Measurements from ENCODE around the gene REEP6. TPM values are rescaled to one million over a fixed set of nuclear protein-coding genes. Genes with fewer than 3 reads are reported as not detected.
"Not testable (repeated sequence)": the region's sequence is repeated elsewhere in the genome, so short reads cannot be mapped to it uniquely, and the experiment has no call there.

The REEP6 gene
- polyA plus RNA-seq, 1 of the 3 experiments (the other 2 are of a cell fraction): 9.1 TPM

DNA sequence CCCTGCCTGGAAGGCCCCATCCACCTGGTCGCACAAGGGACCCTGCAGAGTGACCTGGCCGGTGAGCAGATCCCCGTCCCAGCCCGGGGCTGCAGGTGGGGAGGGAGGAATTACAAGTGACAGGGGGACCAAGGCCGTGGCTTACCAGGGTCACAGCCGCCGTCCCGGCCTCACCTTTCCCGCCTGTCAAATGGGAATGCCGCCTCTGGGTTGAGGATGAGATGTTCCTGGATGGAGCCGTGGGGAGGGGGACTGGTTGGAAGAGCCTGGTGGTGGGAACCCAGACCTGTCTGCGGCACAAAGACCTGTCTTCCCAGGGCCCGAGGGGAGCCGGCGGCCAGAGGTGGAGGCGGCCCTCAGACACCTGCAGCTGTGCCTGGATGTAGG, 38.4 kb downstream of the REEP6 start:
- H3K27ac ChIP-seq (ENCODE audit: low read depth in 2 of 2, low read length in 1 of 2): no peak overlapping the region
- no peaks in the 10 kb centered on the region for H3K36me3 ChIP-seq (replicated peaks in 1 of 2; ENCODE audit: control insufficient read depth in 1 of 2, insufficient read depth in 2 of 2, low read length in 1 of 2)
- DNase-seq: no peak
- no peaks in the 10 kb centered on the region for H3K4me1 ChIP-seq (ENCODE audit: control insufficient read depth in 1 of 2, insufficient read depth in 2 of 2, low read depth in 1 of 2, low read length in 1 of 2)
- ChIA-PET POLR2A (no interaction called here), CTCF (interaction anchor here (1.2 kb wide), 1 partner anchor 16 kb away, joined by 6 read pairs; no protein-coding TSS in a partner anchor)
- H4K20me1 ChIP-seq (ENCODE audit: insufficient read depth): no peaks in the 10 kb centered on the region
- no peak overlapping the region for H2AFZ ChIP-seq (ENCODE audit: low read depth)
- H3K4me3 ChIP-seq (ENCODE audit: low read depth in 2 of 2, low read length in 1 of 2): no peak overlapping the region
- TF ChIP-seq REST (IDR thresholded peaks at IDR 0.05; ENCODE audit: low read depth, low read length) (no peak), GATA2 (CRISPR knock-in tag; IDR thresholded peaks at IDR 0.05) (no peak), SMC3 (IDR thresholded peaks at IDR 0.05; ENCODE audit: low read depth, low read length) (no peak), YY1 (IDR thresholded peaks at IDR 0.05; ENCODE audit: low read depth) (no peak), EZH2phosphoT487 (IDR thresholded peaks at IDR 0.05; ENCODE audit: borderline replicate concordance, low read depth) (no peak), FOSL2 (IDR thresholded peaks at IDR 0.05; ENCODE audit: borderline replicate concordance, low read depth) (no peak)
- H3K4me2 ChIP-seq: no peak overlapping the region
- no peaks in the 10 kb centered on the region for H3K9me2 ChIP-seq
- H3K79me2 ChIP-seq (ENCODE audit: insufficient read depth): no peaks in the 10 kb centered on the region
- H3K9ac ChIP-seq: no peak overlapping the region
- H3F3A ChIP-seq (replicated peaks; ENCODE audit: insufficient read depth): no peaks in the 10 kb centered on the region
- no peaks in the 10 kb centered on the region for H3K9me3 ChIP-seq
- 9% methylated on average over 11 of the region's 16 CpGs for WGBS (ENCODE audit: low lambda C conversion rate)
- H3K27me3 ChIP-seq (ENCODE audit: insufficient read depth): peaks cover 60% of the 10 kb centered on the region

DNA sequence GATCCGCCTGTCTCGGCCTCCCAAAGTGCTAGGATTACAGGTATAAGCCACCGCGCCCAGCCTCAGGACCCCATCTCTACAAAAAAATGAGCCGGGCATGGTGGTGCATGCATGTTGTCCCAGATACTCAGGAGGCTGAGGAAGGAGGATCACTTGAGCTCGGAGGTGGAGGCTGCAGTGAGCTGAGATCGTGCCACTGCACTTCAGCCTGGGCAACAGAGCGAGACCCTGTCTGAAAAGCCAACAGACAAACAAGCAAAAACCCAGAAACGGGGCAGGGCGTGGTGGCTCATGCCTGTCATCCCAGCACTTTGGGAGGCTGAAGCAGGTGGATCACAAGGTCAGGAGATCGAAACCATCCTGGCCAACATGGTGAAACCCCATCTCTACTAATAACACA, 39.9 kb downstream of the REEP6 start:
- CTCF ChIA-PET: interaction anchor here (1.4 to 7.1 kb wide), 2 partner anchors 15 to 28 kb away, joined by 3 to 41 read pairs; no protein-coding TSS in a partner anchor
- H4K20me1 ChIP-seq (ENCODE audit: insufficient read depth); H2AFZ ChIP-seq (ENCODE audit: low read depth); H3F3A ChIP-seq (replicated peaks; ENCODE audit: insufficient read depth); H3K36me3 ChIP-seq (replicated peaks in 1 of 2; ENCODE audit: control insufficient read depth in 1 of 2, insufficient read depth in 2 of 2, low read length in 1 of 2); H3K4me2 ChIP-seq; H3K27ac ChIP-seq (ENCODE audit: low read depth in 2 of 2, low read length in 1 of 2); H3K4me3 ChIP-seq (ENCODE audit: low read depth in 2 of 2, low read length in 1 of 2); H3K79me2 ChIP-seq (ENCODE audit: insufficient read depth); H3K9me2 ChIP-seq; H3K4me1 ChIP-seq (ENCODE audit: control insufficient read depth in 1 of 2, insufficient read depth in 2 of 2, low read depth in 1 of 2, low read length in 1 of 2); H3K9me3 ChIP-seq; DNase-seq; POLR2A ChIA-PET; H3K9ac ChIP-seq: not testable (repeated sequence)
- 64% methylated on average over 10 of the region's 11 CpGs for WGBS (ENCODE audit: low lambda C conversion rate)
- H3K27me3 ChIP-seq (ENCODE audit: insufficient read depth): peaks cover 46% of the 10 kb centered on the region

GRCh38 chr19:1531587-1531986, 40.6 kb downstream of the REEP6 start:
- Histone ChIP-seq H3K4me2 (no peak overlapping the region), H3K4me1 (ENCODE audit: control insufficient read depth in 1 of 2, insufficient read depth in 2 of 2, low read depth in 1 of 2, low read length in 1 of 2) (no peaks in the 10 kb centered on the region), H3K27ac (ENCODE audit: low read depth in 2 of 2, low read length in 1 of 2) (no peak overlapping the region), H3K9ac (no peak overlapping the region), H3K36me3 (replicated peaks in 1 of 2; ENCODE audit: control insufficient read depth in 1 of 2, insufficient read depth in 2 of 2, low read length in 1 of 2) (no peaks in the 10 kb centered on the region), H3K9me3 (no peaks in the 10 kb centered on the region), H3K79me2 (ENCODE audit: insufficient read depth) (no peaks in the 10 kb centered on the region), H4K20me1 (ENCODE audit: insufficient read depth) (no peaks in the 10 kb centered on the region), H3F3A (replicated peaks; ENCODE audit: insufficient read depth) (no peaks in the 10 kb centered on the region), H3K9me2 (no peaks in the 10 kb centered on the region), H3K4me3 (ENCODE audit: low read depth in 2 of 2, low read length in 1 of 2) (no peak overlapping the region), H2AFZ (ENCODE audit: low read depth) (no peak overlapping the region), H3K27me3 (ENCODE audit: insufficient read depth) (peaks cover 38% of the 10 kb centered on the region)
- ChIA-PET POLR2A (no interaction called here), CTCF (interaction anchor here (1.4 to 7.1 kb wide), 2 partner anchors 15 to 28 kb away, joined by 3 to 41 read pairs; no protein-coding TSS in a partner anchor)
- WGBS (ENCODE audit: low lambda C conversion rate): 67% methylated on average over 10 of the region's 11 CpGs
- no peak for DNase-seq
- TF ChIP-seq RXRA (IDR thresholded peaks at IDR 0.05; ENCODE audit: borderline replicate concordance, low read depth) (no peak), SMC3 (IDR thresholded peaks at IDR 0.05; ENCODE audit: low read depth, low read length) (no peak), GATA2 (CRISPR knock-in tag; IDR thresholded peaks at IDR 0.05) (no peak), TCF12 (IDR thresholded peaks at IDR 0.05) (no peak), FOSL2 (IDR thresholded peaks at IDR 0.05; ENCODE audit: borderline replicate concordance, low read depth) (no peak), RFX5 (IDR thresholded peaks at IDR 0.05; ENCODE audit: low read length) (no peak), EZH2phosphoT487 (IDR thresholded peaks at IDR 0.05; ENCODE audit: borderline replicate concordance, low read depth) (no peak), ZBTB33 (IDR thresholded peaks at IDR 0.05; ENCODE audit: borderline replicate concordance, low read depth) (no peak), MXI1 (IDR thresholded peaks at IDR 0.05; ENCODE audit: low read depth, low read length) (no peak), RAD21 (IDR thresholded peaks at IDR 0.05; ENCODE audit: low read length) (no peak), MEF2A (IDR thresholded peaks at IDR 0.05; ENCODE audit: borderline replicate concordance, low read depth) (no peak), FOXM1 (IDR thresholded peaks at IDR 0.05; ENCODE audit: low read depth) (no peak)
- TF ChIP-seq, protein P1, sequence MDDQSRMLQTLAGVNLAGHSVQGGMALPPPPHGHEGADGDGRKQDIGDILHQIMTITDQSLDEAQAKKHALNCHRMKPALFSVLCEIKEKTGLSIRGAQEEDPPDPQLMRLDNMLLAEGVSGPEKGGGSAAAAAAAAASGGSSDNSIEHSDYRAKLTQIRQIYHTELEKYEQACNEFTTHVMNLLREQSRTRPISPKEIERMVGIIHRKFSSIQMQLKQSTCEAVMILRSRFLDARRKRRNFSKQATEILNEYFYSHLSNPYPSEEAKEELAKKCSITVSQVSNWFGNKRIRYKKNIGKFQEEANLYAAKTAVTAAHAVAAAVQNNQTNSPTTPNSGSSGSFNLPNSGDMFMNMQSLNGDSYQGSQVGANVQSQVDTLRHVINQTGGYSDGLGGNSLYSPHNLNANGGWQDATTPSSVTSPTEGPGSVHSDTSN (IDR thresholded peaks at IDR 0.05): no peak

Data from SK-N-SH (cell line).